Measurements from ENCODE around the gene CDC42SE1. TPM values are rescaled to one million over a fixed set of nuclear protein-coding genes. Genes with fewer than 3 reads are reported as not detected.

Gene CDC42SE1
- total and polyA plus RNA-seq, 9 of the 15 experiments (the other 6 are each of a cell fraction or from before 2014, with no cell fraction given): 78.1 to 189 (median 114) TPM

GRCh38 chr1:151060007-151060656, 710 bp upstream of the CDC42SE1 start, which contains the start of gene MLLT11 (continued):
- TF ChIP-seq HES1 (IDR thresholded peaks at IDR 0.05; ENCODE audit: low read depth): no peak
- TF ChIP-seq NFXL1 (CRISPR knock-in tag; IDR thresholded peaks at IDR 0.05): no peak
- TF ChIP-seq ZNF384 (IDR thresholded peaks at IDR 0.05; ENCODE audit: low read depth, low read length): no peak
- TF ChIP-seq FOXJ2 (tag; IDR thresholded peaks at IDR 0.05): no peak
- TF ChIP-seq SIX5 (IDR thresholded peaks at IDR 0.05; ENCODE audit: borderline replicate concordance in 1 of 2, insufficient read depth in 1 of 2, low read depth in 1 of 2, low read length in 2 of 2): no peak
- no peak for TF ChIP-seq GATA2 (CRISPR knock-in tag; IDR thresholded peaks at IDR 0.05)
- TF ChIP-seq NCOR1 (IDR thresholded peaks at IDR 0.05): 0 out of 2 replicates have a peak, but pooled peaks have one; percentile 8
- TF ChIP-seq AFF1 (IDR thresholded peaks at IDR 0.05; ENCODE audit: low read depth in 1 of 2, partially characterized antibody in 2 of 2): peak in 1 of 2 experiments; percentile 23
- no peak for TF ChIP-seq ILK (tag; IDR thresholded peaks at IDR 0.05; ENCODE audit: borderline replicate concordance, low read depth)
- 0 out of 2 replicates have a peak, but pooled peaks have one; percentile 17 for TF ChIP-seq ZNF263 (CRISPR knock-in tag; IDR thresholded peaks at IDR 0.05; ENCODE audit: borderline replicate concordance)
- TF ChIP-seq DDX20 (tag; IDR thresholded peaks at IDR 0.05; ENCODE audit: low read depth): no peak
- no peak for TF ChIP-seq ZNF589 (CRISPR knock-in tag; IDR thresholded peaks at IDR 0.05; ENCODE audit: low read depth)
- TF ChIP-seq HDAC3 (IDR thresholded peaks at IDR 0.05; ENCODE audit: borderline replicate concordance, partially characterized antibody): peak; percentile 17
- TF ChIP-seq IRF1 (CRISPR knock-in tag; IDR thresholded peaks at IDR 0.05; ENCODE audit: borderline replicate concordance): no peak
- TF ChIP-seq CHD4 (IDR thresholded peaks at IDR 0.05; ENCODE audit: insufficient read depth, insufficient replicate concordance, low read depth, low read length, poor library complexity, severe bottlenecking): no peak
- TF ChIP-seq ZNF584 (CRISPR knock-in tag; IDR thresholded peaks at IDR 0.05; ENCODE audit: low read depth): no peak
- peak; percentile 36; the same call in 1 of the 2 replicates for TF ChIP-seq NCOA6 (IDR thresholded peaks at IDR 0.05)
- TF ChIP-seq ERF (CRISPR knock-in tag; IDR thresholded peaks at IDR 0.05): no peak
- TF ChIP-seq ZFX (CRISPR knock-in tag; IDR thresholded peaks at IDR 0.05): no peak
- TF ChIP-seq TARDBP (IDR thresholded peaks at IDR 0.05): no peak
- no peak for TF ChIP-seq THRB (CRISPR knock-in tag; conservative IDR thresholded peaks at IDR 0.05)

All from K562 (cell line).